AG10803 (cell line): ENCODE data around the gene KRT79.

ENCODE experiments used
- DNase-seq: peaks from one replicate; pipeline ENCODE4 v3.0.0; 2010; ENCODE audit warnings: low read depth
- H3K4me3 ChIP-seq: 2 replicates; pipeline ENCODE4 v1.5.1; 2011; ENCODE audit warnings: mild to moderate bottlenecking, low read length, control low read depth
- TF ChIP-seq, protein P1 (sequence below): conservative IDR thresholded peaks from 2 replicates; pipeline ENCODE4 v1.5.1; 2011; ENCODE audit warnings: mild to moderate bottlenecking, low read length, control low read depth, inconsistent platforms

Gene KRT79

DNA sequence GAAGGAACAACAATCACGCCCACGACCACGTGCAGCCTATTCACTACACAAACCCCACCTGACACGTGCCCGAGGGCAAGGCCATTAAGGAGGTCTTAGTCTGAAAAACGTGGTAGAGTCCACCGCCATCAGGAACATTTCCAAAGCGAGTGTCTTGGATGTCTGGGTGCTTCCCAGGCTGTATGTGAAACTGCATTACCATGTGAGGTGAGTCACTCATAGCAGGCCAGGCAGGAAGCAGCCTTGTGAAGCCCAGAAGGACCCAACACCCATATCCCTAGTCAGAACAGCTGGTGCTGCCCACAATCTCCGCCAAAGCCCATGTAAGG lies 3.3 kb upstream of the KRT79 start:
- peak; percentile 69 for DNase-seq
- H3K4me3 ChIP-seq, result no peak overlapping the region
- TF ChIP-seq, protein P1, sequence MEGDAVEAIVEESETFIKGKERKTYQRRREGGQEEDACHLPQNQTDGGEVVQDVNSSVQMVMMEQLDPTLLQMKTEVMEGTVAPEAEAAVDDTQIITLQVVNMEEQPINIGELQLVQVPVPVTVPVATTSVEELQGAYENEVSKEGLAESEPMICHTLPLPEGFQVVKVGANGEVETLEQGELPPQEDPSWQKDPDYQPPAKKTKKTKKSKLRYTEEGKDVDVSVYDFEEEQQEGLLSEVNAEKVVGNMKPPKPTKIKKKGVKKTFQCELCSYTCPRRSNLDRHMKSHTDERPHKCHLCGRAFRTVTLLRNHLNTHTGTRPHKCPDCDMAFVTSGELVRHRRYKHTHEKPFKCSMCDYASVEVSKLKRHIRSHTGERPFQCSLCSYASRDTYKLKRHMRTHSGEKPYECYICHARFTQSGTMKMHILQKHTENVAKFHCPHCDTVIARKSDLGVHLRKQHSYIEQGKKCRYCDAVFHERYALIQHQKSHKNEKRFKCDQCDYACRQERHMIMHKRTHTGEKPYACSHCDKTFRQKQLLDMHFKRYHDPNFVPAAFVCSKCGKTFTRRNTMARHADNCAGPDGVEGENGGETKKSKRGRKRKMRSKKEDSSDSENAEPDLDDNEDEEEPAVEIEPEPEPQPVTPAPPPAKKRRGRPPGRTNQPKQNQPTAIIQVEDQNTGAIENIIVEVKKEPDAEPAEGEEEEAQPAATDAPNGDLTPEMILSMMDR, result no peak

DNA sequence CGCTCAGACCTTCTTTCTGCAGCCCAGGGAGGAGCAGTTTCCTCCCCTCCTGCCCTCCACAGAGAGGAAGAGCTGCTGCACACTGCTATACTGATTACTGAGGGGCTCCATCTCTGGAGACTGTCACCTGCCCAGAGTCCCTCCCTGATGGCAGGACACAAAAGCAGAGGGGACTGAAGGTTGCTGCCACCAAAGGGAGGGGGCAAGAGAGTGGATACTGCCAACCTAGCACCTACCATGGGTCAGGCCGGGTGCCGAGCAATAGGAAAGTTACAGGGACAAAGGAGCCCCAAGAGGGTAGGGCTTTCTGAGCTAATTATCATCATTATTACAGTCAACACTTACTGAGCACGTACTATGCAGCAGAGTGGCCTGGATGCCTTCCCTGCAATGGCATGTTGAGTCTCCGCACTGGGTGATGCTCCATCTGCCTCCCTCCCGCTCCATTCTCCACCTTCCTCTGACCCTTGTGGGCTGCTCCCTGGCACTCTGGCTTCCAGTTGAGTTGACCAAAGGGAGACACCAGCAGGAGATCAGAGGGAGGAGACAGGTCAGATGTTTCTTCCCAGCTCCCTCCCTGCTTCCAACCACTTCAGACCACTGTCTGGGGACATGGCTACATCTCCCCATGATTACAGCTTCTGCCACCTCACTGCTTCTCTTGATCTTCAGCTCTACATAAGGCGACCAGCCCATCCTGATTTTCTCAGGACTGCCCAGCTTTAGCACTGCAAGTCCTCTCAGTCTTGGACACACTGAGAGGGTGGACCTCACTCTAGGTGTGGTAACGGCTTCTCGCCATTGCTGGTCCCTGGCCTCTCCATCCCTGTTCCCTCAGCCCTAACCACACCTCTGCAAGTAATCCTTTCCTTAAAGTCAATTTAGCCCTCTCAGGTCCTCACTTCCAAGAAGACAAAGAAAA lies 2.6 kb upstream of the KRT79 start:
- no peak for DNase-seq
- no peak overlapping the region for H3K4me3 ChIP-seq
- TF ChIP-seq, protein P1, result no peak

DNA sequence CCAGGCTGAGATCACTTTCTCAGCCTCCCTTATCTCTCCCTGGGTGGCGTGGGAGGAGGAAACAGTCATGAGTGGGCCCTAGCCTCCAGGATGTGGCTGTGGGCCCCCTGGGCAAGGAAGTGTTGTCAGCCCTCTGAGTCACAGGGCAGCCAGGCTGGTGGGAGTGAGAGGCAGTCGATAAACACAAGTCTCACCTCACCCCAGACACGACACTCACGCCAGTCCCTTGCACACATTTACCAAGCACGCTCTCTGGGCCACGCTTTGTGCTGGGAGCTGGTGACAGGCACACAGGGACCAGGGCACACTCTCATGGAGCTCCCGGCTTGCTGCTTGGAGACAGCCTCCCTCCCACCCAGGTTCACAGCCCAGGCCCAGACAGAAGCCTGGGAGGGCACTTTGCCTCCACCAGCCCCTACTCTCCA lies 1.9 kb upstream of the KRT79 start:
- TF ChIP-seq, protein P1, result no peak
- DNase-seq, result peak; percentile 39
- no peak overlapping the region for H3K4me3 ChIP-seq

DNA sequence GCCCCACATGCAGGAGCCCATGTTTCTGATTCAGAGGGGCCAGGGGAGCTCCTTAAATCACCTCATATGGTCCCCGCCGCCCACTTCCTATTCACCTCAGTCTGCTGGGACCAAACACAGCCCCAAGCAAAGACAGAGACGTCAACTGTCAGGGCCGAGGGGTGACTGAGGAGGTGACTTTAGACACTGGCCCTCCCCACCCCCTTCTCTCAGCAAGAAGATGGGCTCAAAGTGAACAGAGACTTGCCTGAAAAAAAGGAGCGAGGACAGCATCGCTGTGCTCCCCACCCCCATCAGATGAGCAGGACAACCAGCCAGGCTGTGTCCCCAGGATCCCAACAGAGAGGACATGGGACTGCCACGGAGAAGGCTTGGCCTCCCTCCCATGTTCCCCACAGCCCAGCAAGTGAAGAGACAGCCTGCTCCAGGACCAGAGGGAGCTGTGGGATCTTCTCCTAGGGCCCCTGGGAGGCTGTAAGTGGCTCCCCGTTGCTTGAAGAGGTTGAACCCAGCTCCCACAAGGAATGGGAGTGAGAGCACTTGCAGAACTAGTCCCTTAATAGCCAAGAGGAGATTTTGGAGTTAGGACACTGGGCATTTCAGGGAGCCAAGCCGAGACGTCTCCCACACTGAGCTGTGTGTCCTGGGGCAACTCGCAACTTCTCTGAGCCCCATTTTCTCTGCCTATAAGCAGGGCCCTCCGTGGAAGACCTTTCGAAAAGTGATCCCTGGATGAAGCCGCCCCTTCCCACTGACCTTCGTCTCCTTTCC lies 1.3 kb upstream of the KRT79 start:
- H3K4me3 ChIP-seq, result no peak overlapping the region
- TF ChIP-seq, protein P1, result no peak
- DNase-seq, result no peak

DNA sequence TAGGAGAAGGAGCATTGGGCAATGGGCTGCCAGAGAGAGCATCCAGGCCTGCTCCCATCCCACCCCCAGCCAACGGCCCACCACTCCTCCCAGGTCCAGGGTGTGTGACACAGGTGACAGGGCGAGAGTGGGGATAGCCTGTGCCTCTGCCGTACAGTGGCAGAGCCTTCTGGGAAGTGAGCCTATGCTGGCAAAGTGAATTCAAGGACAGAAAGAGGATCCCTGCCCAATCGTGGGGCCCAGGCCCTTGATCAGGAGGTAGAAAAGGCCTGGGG lies 553 bp upstream of the KRT79 start:
- TF ChIP-seq, protein P1, result no peak
- H3K4me3 ChIP-seq, result no peak overlapping the region

DNA sequence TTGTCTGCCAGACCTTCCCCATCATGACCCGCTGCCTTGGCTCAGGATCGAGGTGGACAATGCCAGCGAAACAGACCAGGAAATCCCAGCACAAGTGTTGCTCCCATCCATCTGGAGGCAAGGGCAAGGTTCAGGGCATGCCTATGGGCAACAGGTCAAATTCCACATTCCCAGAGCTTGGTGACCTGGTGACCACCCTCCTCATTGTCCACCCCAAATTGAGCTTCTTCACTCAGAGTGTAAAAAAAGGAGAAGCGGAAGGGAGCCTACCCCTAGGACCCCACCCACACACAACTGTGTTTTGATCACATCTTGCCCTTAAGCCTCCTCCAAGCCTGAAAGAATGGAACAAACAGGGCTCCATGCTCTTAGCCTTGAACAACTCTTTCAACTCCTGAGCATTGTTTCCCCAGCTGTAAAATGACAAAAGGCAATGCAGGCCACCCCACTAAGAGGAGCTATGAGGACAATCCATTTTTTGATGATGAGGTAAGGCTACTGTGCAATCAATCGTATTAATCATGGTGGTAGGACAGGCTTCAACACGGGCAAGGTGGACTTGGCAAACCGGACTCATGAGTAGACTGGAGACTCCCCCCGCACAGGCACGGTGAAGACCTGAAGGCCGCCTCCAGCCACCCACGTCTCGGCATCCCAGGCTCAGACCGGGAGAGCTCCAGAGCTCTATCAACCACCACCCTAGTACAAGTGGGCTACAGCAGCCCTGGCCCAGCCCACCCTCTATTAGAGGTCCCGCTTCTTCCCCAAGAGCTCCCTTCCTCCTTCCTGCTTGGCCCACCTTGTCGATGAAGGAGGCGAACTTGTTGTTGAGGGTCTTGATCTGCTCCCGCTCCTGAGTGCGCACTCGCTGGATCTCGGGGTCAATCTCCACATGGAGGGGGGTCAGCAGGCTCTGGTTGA lies 866 bp downstream of the KRT79 start:
- TF ChIP-seq, protein P1, result no peak
- no peak overlapping the region for H3K4me3 ChIP-seq
- DNase-seq, result no peak

More for the DNA sequence above, 553 bp upstream of the KRT79 start:
- DNase-seq, result no peak
